Measurements from ENCODE around the gene HOXA1. TPM values are rescaled to one million over a fixed set of nuclear protein-coding genes. Genes with fewer than 3 reads are reported as not detected.

Gene HOXA1
- total RNA-seq, 2 experiments from 2014 or later: 0.79 to 0.83 TPM

Other genes with a start within 250 kb of the HOXA1 start
- 1 to 10 TPM; 2.3 to 3.5 TPM for gene SKAP2, start 231.4 kb downstream of the HOXA1 start, total RNA-seq
- gene HOXA2, start 6.7 kb upstream of the HOXA1 start, total RNA-seq: not detected
- under 1 TPM in 1 of 2 experiments, not detected in 1; 0.36 TPM for gene HOXA4, start 34.8 kb upstream of the HOXA1 start, total RNA-seq
- gene HOXA5, start 47.7 kb upstream of the HOXA1 start, total RNA-seq: under 1 TPM; 0.28 to 0.81 TPM
- not detected for gene HOXA6, start 51.8 kb upstream of the HOXA1 start, total RNA-seq
- gene HOXA3, start 56.6 kb upstream of the HOXA1 start, total RNA-seq: not detected
- not detected for gene HOXA7, start 60.7 kb upstream of the HOXA1 start, total RNA-seq
- gene HOXA9, start 69.5 kb upstream of the HOXA1 start, total RNA-seq: not detected
- not detected for gene HOXA10, start 78.3 kb upstream of the HOXA1 start, total RNA-seq
- not detected for gene HOXA11, start 89.2 kb upstream of the HOXA1 start, total RNA-seq
- gene HOXA13, start 104.1 kb upstream of the HOXA1 start, total RNA-seq: not detected
- under 1 TPM in 1 of 2 experiments, not detected in 1; 0.24 TPM for gene EVX1, start 146.8 kb upstream of the HOXA1 start, total RNA-seq